VCaP (cell line): ENCODE results near the gene SLC6A19.

ENCODE experiments used
- H3K27ac ChIP-seq: fragments of 450-650 bp; 2 replicates; pipeline ENCODE4 v1.5.1; 2017
- CTCF ChIP-seq: fragments of 450-650 bp; conservative IDR thresholded peaks from 2 replicates; pipeline ENCODE4 v1.5.1; 2017; ENCODE audit warnings: mild to moderate bottlenecking, moderate library complexity

Gene SLC6A19

DNA sequence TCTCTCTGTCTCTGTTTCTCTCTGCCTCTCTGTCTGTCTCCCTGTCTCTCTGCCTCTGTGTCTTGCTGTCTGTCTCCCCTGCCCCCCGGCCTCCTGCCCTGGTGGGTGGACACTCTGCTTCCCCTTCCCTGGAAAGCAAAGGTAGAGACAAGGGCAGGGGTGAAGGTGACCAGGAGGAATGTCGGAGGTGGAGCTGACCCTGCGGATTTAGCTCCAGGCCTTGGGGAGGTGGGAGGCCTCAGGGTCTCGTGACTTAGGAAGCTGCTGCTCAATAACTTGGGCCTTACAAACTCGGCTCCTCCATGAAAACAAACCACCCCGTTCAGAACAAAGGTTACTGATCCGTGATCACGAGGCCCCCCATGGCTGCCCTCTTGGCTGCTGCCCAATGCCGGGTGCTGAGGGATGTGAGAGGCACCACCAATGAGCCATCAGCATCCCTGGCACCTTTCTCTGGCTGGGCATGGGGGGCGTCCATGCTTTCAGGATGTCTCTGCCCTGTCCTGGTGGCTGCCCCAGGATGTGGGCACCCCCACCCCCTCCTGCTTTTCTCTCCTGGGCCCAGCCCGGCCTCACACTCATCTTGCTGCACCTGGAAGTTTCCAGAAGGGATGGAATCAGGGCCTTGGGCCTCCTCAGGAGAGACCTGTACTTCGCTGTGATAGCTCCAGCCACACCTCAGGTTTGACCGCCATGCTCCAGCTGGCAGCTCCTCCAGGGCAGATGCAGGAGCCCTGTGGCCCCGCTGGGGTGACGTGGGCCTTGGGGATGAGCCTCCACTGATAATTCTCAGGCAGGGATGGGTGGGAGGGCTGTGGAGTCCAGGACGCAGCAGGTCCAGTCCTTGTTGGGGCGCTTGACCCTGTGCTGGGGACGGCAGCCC, 14.8 kb upstream of the SLC6A19 start:
- TF ChIP-seq CTCF, result no peak
- peak overlapping the region; percentile 74 for H3K27ac ChIP-seq

DNA sequence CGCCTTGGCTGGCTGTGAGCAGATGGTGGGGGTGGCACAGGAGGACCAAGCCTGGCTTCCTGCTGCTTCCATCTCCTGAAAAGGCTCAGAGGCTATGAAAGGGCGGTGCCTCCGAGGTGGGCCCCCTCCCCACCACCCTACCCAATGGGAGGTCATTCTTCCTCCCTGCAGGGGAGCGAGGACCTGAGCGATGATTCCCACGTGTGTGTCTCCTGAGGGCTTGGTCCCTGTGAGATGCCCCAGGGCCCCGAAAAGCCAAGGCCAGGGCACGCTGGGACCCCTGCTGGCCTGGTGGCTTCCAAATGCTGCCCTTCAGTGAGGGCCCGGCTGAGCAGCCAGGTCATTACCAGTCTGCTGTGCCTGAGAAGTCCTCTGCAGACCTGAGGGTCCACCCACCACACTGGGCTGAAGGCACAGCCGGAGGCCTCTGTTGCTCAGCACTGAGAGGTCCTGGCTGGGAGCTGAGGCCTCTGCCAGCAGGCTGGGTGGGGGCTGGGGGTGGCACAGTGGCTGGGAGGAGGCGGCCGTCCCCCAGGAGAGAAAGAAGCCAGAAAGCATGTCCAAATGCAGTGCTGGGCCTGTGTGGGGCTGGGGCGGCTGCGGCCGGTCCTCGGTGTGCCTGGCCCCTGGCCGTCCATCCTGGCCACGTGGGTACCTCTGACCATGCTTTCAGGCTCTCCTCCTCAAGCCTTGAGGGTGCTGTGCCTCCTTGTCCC, 14.0 kb upstream of the SLC6A19 start:
- H3K27ac ChIP-seq, result no peak overlapping the region
- no peak for TF ChIP-seq CTCF

DNA sequence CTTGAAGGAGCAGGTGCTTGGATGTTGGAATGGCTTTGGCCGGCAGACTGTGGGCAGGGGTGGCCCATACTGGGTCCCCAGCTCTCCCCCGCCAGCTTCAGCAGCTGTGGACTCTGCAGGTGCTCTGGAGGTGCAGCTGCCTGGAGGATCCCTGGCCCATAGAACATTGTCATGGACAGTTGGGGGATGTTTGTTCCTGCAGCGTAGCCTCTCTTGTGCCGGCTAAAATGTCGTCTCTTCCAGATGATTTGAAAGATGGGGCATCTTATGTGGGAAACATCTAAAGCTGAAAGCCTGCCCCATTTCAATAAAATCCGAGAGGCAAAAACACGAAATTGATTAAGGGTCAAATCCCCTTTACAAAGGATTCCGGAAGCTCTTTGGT, 13.5 kb upstream of the SLC6A19 start:
- TF ChIP-seq CTCF, result no peak

DNA sequence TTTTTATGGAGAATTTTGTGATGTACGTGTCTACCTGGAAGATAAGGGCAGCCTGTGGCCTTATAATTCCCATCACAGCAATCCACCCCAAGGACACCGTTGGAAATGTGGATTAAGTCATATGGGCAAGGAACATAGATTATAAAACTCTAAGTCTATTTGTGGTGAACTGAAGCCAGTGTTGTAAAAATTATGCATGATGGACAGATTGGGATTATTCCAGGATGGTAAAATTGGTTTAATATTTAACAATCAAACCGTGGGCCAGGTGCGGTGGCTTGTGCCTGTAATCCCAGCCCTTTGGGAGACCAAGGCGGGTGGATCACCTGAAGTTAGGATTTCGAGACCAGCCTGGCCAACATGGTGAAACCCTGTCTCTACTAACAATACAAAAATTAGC, 12.9 kb upstream of the SLC6A19 start:
- no peak overlapping the region for H3K27ac ChIP-seq
- TF ChIP-seq CTCF, result no peak

More for the DNA sequence above, 13.5 kb upstream of the SLC6A19 start:
- no peak overlapping the region for H3K27ac ChIP-seq

GRCh38 chr5:1189269-1189668, 12.1 kb upstream of the SLC6A19 start:
- TF ChIP-seq CTCF, result no peak
- no peak overlapping the region for H3K27ac ChIP-seq

DNA sequence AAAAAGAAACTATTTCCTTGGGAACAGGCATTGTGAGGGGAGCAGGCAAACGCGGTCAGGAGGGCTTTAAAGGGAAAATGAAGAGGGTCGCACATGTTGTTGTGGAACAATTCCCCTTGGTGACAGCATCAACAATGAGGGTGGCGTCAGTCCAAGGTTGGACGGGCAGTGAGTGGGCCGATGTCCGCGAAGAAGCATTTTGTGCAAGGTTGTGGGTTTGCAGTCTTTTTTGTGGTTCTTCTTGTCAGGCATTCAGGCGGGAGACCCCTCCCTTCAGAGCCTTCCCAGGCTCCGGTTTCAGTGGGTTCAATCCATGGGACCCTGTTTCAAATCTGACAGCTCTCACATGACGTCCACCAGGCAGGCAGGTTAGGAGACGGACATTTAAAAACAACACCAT, 11.1 kb upstream of the SLC6A19 start:
- no peak for TF ChIP-seq CTCF
- no peak overlapping the region for H3K27ac ChIP-seq

DNA sequence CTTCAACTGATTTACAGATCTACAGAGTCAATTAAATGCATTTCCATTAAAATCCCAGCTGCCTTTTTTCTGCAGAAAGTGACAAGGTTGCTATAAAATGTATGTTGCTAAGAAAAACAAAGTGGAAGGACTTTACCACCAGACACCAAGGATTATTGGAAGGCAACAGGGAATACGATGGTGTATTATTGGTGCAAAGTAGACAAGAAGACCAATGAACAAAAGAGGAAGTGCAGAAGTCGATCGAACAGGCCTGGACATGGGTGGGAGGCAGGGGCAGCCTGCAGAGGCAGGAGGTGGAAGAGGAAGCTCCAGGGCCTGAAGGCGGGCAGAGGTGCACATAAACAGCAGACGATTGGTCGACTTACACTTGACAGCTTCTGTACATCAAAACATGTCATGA, 10.6 kb upstream of the SLC6A19 start:
- H3K27ac ChIP-seq, result no peak overlapping the region
- no peak for TF ChIP-seq CTCF
